H1 (cell line): ENCODE results near the gene CCNB3. TPM values are rescaled to one million over a fixed set of nuclear protein-coding genes. Genes with fewer than 3 reads are reported as not detected.

ENCODE experiments used
- CTCF ChIA-PET: fragments of 300-600 bp; sonication (Branson Sonifier 250); formaldehyde crosslinking; loops from one replicate; lab custom pipeline; 2021; ENCODE audit not compliant: partially characterized antibody; lab: Charles Lee
- POLR2A ChIA-PET: fragments of 300-600 bp; sonication (Branson Sonifier 250); formaldehyde crosslinking; loops from one replicate; lab custom pipeline; 2021; ENCODE audit warnings: inconsistent platforms; ENCODE audit not compliant: partially characterized antibody; lab: Charles Lee
- DNase-seq, 2 experiments: peaks; one replicate each; pipeline versions ENCODE4 v3.0.0 to v3.0.0-alpha.2; 2010 to 2022; ENCODE audit warnings: low spot score in 2 of 2, low read depth in 1 of 2, mixed read lengths in 1 of 2
- FAIRE-seq: peaks from 2 replicates; lab custom pipeline; 2011; peaks lifted over from hg19 to GRCh38; lab: Jason Lieb, UNC
- H2AFZ ChIP-seq: 2 replicates; pipeline ENCODE4 v1.8.1; 2012; ENCODE audit warnings: low read length, inconsistent platforms
- H2AK5ac ChIP-seq: 2 replicates; pipeline ENCODE4 v1.6.1; 2013; ENCODE audit warnings: low read depth, low read length
- H2BK120ac ChIP-seq: replicated peaks from 2 replicates; pipeline ENCODE3; 2013; ENCODE audit warnings: low read depth, low read length, inconsistent platforms
- H2BK12ac ChIP-seq: 2 replicates; pipeline ENCODE4 v1.6.1; 2013; ENCODE audit warnings: low read depth, low read length
- H2BK15ac ChIP-seq: 2 replicates; pipeline ENCODE4 v1.6.1; 2013; ENCODE audit warnings: low read length
- H2BK20ac ChIP-seq: 2 replicates; pipeline ENCODE4 v1.6.1; 2013; ENCODE audit warnings: low read length
- H2BK5ac ChIP-seq: 2 replicates; pipeline ENCODE4 v1.6.1; 2013; ENCODE audit warnings: low read depth, low read length
- H3K14ac ChIP-seq: 2 replicates; pipeline ENCODE4 v1.6.1; 2013; ENCODE audit warnings: inconsistent platforms; ENCODE audit not compliant: insufficient read length
- H3K18ac ChIP-seq: 2 replicates; pipeline ENCODE4 v1.6.1; 2013; ENCODE audit warnings: low read length; ENCODE audit errors: extremely low read depth
- H3K23ac ChIP-seq: 2 replicates; pipeline ENCODE4 v1.6.1; 2013; ENCODE audit warnings: inconsistent platforms; ENCODE audit not compliant: insufficient read length
- H3K23me2 ChIP-seq: 2 replicates; pipeline ENCODE4 v1.6.1; 2013; ENCODE audit warnings: low read depth, low read length
- H3K27ac ChIP-seq: 2 replicates; pipeline ENCODE4 v1.6.1; 2011; ENCODE audit warnings: low read depth, low read length, inconsistent platforms
- H3K27me3 ChIP-seq, 4 experiments: replicated peaks in 1 of 4; 1 replicate in 1 of 4; 2 replicates in 3 of 4; pipeline versions ENCODE4 v1.6.1 to v1.8.1; 2011 to 2013; ENCODE audit warnings: low read length in 3 of 4, mild to moderate bottlenecking in 3 of 4, inconsistent platforms in 2 of 4, mixed read lengths in 2 of 4, moderate library complexity in 1 of 4; ENCODE audit not compliant: control insufficient read depth in 3 of 4, insufficient read depth in 3 of 4; ENCODE audit errors: extremely low read depth in 1 of 4
- H3K36me3 ChIP-seq, 4 experiments: 2 replicates each; pipeline versions ENCODE4 v1.6.1 to v1.8.1; 2011 to 2013; ENCODE audit warnings: mild to moderate bottlenecking in 4 of 4, low read length in 3 of 4, moderate library complexity in 2 of 4, control low read depth in 1 of 4, inconsistent platforms in 1 of 4; ENCODE audit not compliant: insufficient read depth in 4 of 4, control insufficient read depth in 2 of 4
- H3K4ac ChIP-seq: replicated peaks from 2 replicates; pipeline ENCODE3; 2013; ENCODE audit warnings: low read length, low read depth, mixed read lengths, inconsistent platforms; ENCODE audit not compliant: insufficient read length
- H3K4me1 ChIP-seq, 4 experiments: replicated peaks in 1 of 4; 1 replicate in 1 of 4; 2 replicates in 3 of 4; pipeline versions ENCODE4 v1.6.1 to v1.8.1; 2011 to 2013; ENCODE audit warnings: low read length in 3 of 4, inconsistent platforms in 2 of 4, mixed read lengths in 1 of 4; ENCODE audit not compliant: insufficient read depth in 4 of 4, control insufficient read depth in 3 of 4
- H3K4me2 ChIP-seq, 2 experiments: 2 replicates each; pipeline versions ENCODE4 v1.6.1 to v1.8.1; 2011 to 2013; ENCODE audit warnings: low read depth in 2 of 2, low read length in 2 of 2, control low read depth in 1 of 2, inconsistent platforms in 1 of 2, mild to moderate bottlenecking in 1 of 2; ENCODE audit not compliant: insufficient read depth in 1 of 2
- H3K4me3 ChIP-seq, 4 experiments: fragments of 200-600, 300-600 bp in 1 of 4; sonication (generic), shearing (Covaris generic), sonication (Bioruptor Twin) in 1 of 4; 2 replicates each; pipeline versions ENCODE4 v1.5.1 to v1.8.1; 2011 to 2016; ENCODE audit warnings: low read length in 4 of 4, low read depth in 3 of 4, control low read depth in 2 of 4, inconsistent platforms in 2 of 4, mild to moderate bottlenecking in 2 of 4, mixed read lengths in 1 of 4, moderate library complexity in 1 of 4; ENCODE audit not compliant: insufficient read depth in 2 of 4; ENCODE audit errors: extremely low read depth in 1 of 4
- H3K56ac ChIP-seq: replicated peaks from 2 replicates; pipeline ENCODE3; 2013; ENCODE audit warnings: low read depth, mild to moderate bottlenecking, mixed read lengths, low read length, inconsistent platforms; ENCODE audit not compliant: insufficient read length
- H3K79me1 ChIP-seq: 2 replicates; pipeline ENCODE4 v1.6.1; 2013; ENCODE audit warnings: low read depth, low read length, control low read depth
- H3K79me2 ChIP-seq, 2 experiments: 2 replicates each; pipeline versions ENCODE4 v1.6.1 to v1.8.1; 2012 to 2013; ENCODE audit warnings: low read length in 2 of 2, mild to moderate bottlenecking in 2 of 2, inconsistent platforms in 1 of 2; ENCODE audit not compliant: insufficient read depth in 2 of 2, control insufficient read depth in 1 of 2
- H3K9ac ChIP-seq, 4 experiments: replicated peaks in 1 of 4; 1 replicate in 1 of 4; 2 replicates in 3 of 4; pipeline versions ENCODE4 v1.6.1 to v1.8.1; 2011 to 2013; ENCODE audit warnings: low read depth in 3 of 4, low read length in 3 of 4, control low read depth in 2 of 4, mild to moderate bottlenecking in 2 of 4, moderate library complexity in 2 of 4, inconsistent platforms in 1 of 4; ENCODE audit errors: extremely low read depth in 1 of 4
- H3K9me3 ChIP-seq, 2 experiments: 2 replicates each; pipeline versions ENCODE4 v1.6.1 to v1.8.1; 2012 to 2013; ENCODE audit warnings: mild to moderate bottlenecking in 2 of 2, moderate library complexity in 2 of 2, control low read depth in 1 of 2, inconsistent platforms in 1 of 2, low read depth in 1 of 2, low read length in 1 of 2, mixed read lengths in 1 of 2; ENCODE audit not compliant: insufficient read depth in 2 of 2
- H4K20me1 ChIP-seq, 2 experiments: replicated peaks in 1 of 2; 2 replicates each; pipeline versions ENCODE3 to v1.8.1; 2011 to 2013; ENCODE audit warnings: inconsistent platforms in 2 of 2, low read length in 2 of 2, mild to moderate bottlenecking in 1 of 2; ENCODE audit not compliant: insufficient read depth in 2 of 2, control insufficient read depth in 1 of 2
- H4K5ac ChIP-seq: 2 replicates; pipeline ENCODE4 v1.6.1; 2013; ENCODE audit warnings: low read length, low read depth, mixed read lengths, inconsistent platforms; ENCODE audit not compliant: insufficient read length
- H4K8ac ChIP-seq: 2 replicates; pipeline ENCODE4 v1.8.0; 2013; ENCODE audit warnings: mild to moderate bottlenecking, moderate library complexity, low read length, inconsistent platforms; ENCODE audit not compliant: insufficient read depth; ENCODE audit errors: extremely low read depth
- H4K91ac ChIP-seq: replicated peaks from 2 replicates; pipeline ENCODE3; 2013; ENCODE audit warnings: low read length, mixed read lengths, inconsistent platforms; ENCODE audit not compliant: insufficient read length
- ASH2L ChIP-seq: fragments of 200-600, 300-600 bp; sonication (generic); IDR thresholded peaks from one replicate; pipeline ENCODE4 v1.7.1; 2017; ENCODE audit warnings: low read length
- BRCA1 ChIP-seq: IDR thresholded peaks from 2 replicates; pipeline ENCODE4 v1.6.1; 2012; ENCODE audit warnings: low read depth, low read length, improper control_type of control experiment
- CHD2 ChIP-seq: IDR thresholded peaks from 2 replicates; pipeline ENCODE4 v1.6.1; 2012; ENCODE audit warnings: low read length, improper control_type of control experiment
- CREB1 ChIP-seq: IDR thresholded peaks from 2 replicates; pipeline ENCODE4 v1.6.1; 2012; ENCODE audit warnings: inconsistent platforms
- JUN ChIP-seq: IDR thresholded peaks from 2 replicates; pipeline ENCODE4 v1.6.1; 2011; ENCODE audit warnings: low read depth, mild to moderate bottlenecking, improper control_type of control experiment, low read length
- NRF1 ChIP-seq: IDR thresholded peaks from 2 replicates; pipeline ENCODE4 v1.6.1; 2011; ENCODE audit warnings: mild to moderate bottlenecking, low read depth, low read length, improper control_type of control experiment
- RAD21 ChIP-seq, 2 experiments: IDR thresholded peaks in 1 of 2; conservative IDR thresholded peaks in 1 of 2; 2 replicates each; pipeline ENCODE4 v1.6.1; 2011; ENCODE audit warnings: low read depth in 2 of 2, low read length in 2 of 2, improper control_type of control experiment in 1 of 2, inconsistent platforms in 1 of 2, mild to moderate bottlenecking in 1 of 2, moderate library complexity in 1 of 2
- RNF2 ChIP-seq: fragments of 200-900, 300-1000 bp; sonication (generic); IDR thresholded peaks from 2 replicates; pipeline ENCODE4 v1.7.1; 2016; ENCODE audit warnings: borderline replicate concordance, low read depth, mild to moderate bottlenecking, antibody characterized with exemption, low read length; ENCODE audit not compliant: poor library complexity, severe bottlenecking; ENCODE audit errors: missing control alignments
- SAP30 ChIP-seq: fragments of 300-600 bp; sonication (generic); IDR thresholded peaks from 2 replicates; pipeline ENCODE4 v1.7.1; 2012; ENCODE audit warnings: low read length, moderate library complexity, mild to moderate bottlenecking, inconsistent platforms; ENCODE audit not compliant: insufficient read depth, insufficient replicate concordance
- SIX5 ChIP-seq: IDR thresholded peaks from 2 replicates; pipeline ENCODE4 v1.6.1; 2011; ENCODE audit warnings: mild to moderate bottlenecking, low read depth, low read length
- SP4 ChIP-seq: IDR thresholded peaks from 2 replicates; pipeline ENCODE4 v1.6.1; 2012; ENCODE audit warnings: low read length, inconsistent platforms
- SRF ChIP-seq: IDR thresholded peaks from 2 replicates; pipeline ENCODE4 v1.6.1; 2011; ENCODE audit warnings: mild to moderate bottlenecking, low read depth, low read length, moderate library complexity
- TCF12 ChIP-seq: IDR thresholded peaks from 2 replicates; pipeline ENCODE4 v1.6.1; 2011; ENCODE audit warnings: low read depth, mild to moderate bottlenecking, low read length
- YY1 ChIP-seq: IDR thresholded peaks from 2 replicates; pipeline ENCODE4 v1.6.1; 2011; ENCODE audit warnings: low read depth, mild to moderate bottlenecking, low read length
- ZNF274 ChIP-seq: IDR thresholded peaks from 2 replicates; pipeline ENCODE4 v1.7.0; 2012; ENCODE audit warnings: low read length, borderline replicate concordance; ENCODE audit errors: extremely low read depth
- polyA plus RNA-seq, 7 experiments: library from polyadenylated mRNA; depleted of rRNA in 3 of 7; stranded (reverse) in 5 of 7; unstranded in 2 of 7; fragments of >200 nt in 5 of 7; fragments of 200-250 nt in 2 of 7; gene quantifications; 1 replicate in 5 of 7; 2 replicates in 1 of 7; 4 replicates in 1 of 7; pipeline versions ENCODE4 v1.2.1 to v1.2.3, GENCODE V29; 2011 to 2013; ENCODE audit warnings: missing spikeins in 2 of 7, mixed read lengths in 2 of 7
- total RNA-seq: library from RNA; stranded (reverse); fragmentation: NEBNext Ultra II Directional; extraction: Animal tissue kit (Norgen Biotek cat#: 25700); gene quantifications from 2 replicates; pipeline ENCODE4 v1.2.1, GENCODE V29; 2021
- TF ChIP-seq, protein P1 (sequence below): IDR thresholded peaks from 2 replicates; pipeline ENCODE4 v1.6.1; 2011; ENCODE audit warnings: low read depth, mild to moderate bottlenecking, low read length; ENCODE audit not compliant: insufficient read depth

Gene CCNB3
- total and polyA plus RNA-seq, 2 of the 8 experiments (the other 6 are each of a cell fraction or from before 2014, with no cell fraction given) = 0.09 to 0.30 TPM

DNA sequence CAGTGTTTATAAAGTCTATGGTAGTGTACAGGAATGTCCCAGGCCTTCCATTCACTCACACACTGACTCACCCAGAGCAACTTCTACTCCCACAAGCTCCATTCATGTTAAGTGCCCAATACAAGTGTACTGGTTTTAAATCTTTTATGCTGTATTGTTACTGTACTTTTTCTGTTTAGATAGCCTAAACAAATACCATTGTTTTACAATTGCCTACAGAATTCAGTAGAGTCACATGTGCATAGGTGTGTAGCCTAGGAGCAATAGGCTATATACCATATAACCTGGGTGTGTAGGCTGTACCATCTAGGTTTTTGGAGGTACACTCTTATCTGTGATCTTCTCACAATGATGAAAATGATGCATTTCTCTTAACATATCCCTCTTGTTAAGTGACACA lies 139.4 kb downstream of the CCNB3 start:
- Histone ChIP-seq H3K4ac (no peak overlapping the region), H3K36me3 (no peaks in the 10 kb centered on the region), H2BK15ac (no peak overlapping the region), H3K23ac (no peak overlapping the region), H3K4me1 (no peaks in the 10 kb centered on the region), H3K9ac (no peak overlapping the region), H3K18ac (no peak overlapping the region), H3K4me2 (no peak overlapping the region), H3K23me2 (no peaks in the 10 kb centered on the region), H3K56ac (no peak overlapping the region), H4K5ac (no peak overlapping the region), H2AFZ (no peak overlapping the region), H2BK120ac (no peak overlapping the region), H4K20me1 (no peaks in the 10 kb centered on the region), H3K27me3 (no peaks in the 10 kb centered on the region), H3K9me3 (no peaks in the 10 kb centered on the region), H3K27ac (no peak overlapping the region), H3K4me3 (no peak overlapping the region), H4K8ac (no peak overlapping the region), H3K79me1 (no peaks in the 10 kb centered on the region), H2BK20ac (no peak overlapping the region), H3K79me2 (no peaks in the 10 kb centered on the region), H4K91ac (no peak overlapping the region), H3K14ac (no peak overlapping the region), H2BK5ac (no peak overlapping the region), H2BK12ac (no peak overlapping the region), H2AK5ac (no peak overlapping the region)
- POLR2A ChIA-PET = no interaction called here
- no peak for FAIRE-seq
- CTCF ChIA-PET = interaction anchor here (0.7 to 1.8 kb wide), 3 partner anchors 10 to 244 kb away, joined by 3 to 7 read pairs (median 3); no protein-coding TSS in a partner anchor
- DNase-seq = no peak
- TF ChIP-seq SP4 (no peak), BRCA1 (no peak), SAP30 (no peak), RAD21 (IDR thresholded peaks at IDR 0.05 in 1 of 2, conservative IDR thresholded peaks at IDR 0.05 in 1 of 2; ENCODE audit: low read depth in 2 of 2, low read length in 2 of 2) (no peak), CREB1 (no peak), YY1 (no peak), SRF (no peak), JUN (no peak), RNF2 (no peak), CHD2 (no peak), NRF1 (no peak), SIX5 (no peak), ZNF274 (no peak), ASH2L (no peak), TCF12 (no peak)
- TF ChIP-seq, protein P1, sequence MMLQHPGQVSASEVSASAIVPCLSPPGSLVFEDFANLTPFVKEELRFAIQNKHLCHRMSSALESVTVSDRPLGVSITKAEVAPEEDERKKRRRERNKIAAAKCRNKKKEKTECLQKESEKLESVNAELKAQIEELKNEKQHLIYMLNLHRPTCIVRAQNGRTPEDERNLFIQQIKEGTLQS = no peak
